ENCODE measurements around the gene ACTR1B. TPM values are rescaled to one million over a fixed set of nuclear protein-coding genes. Genes with fewer than 3 reads are reported as not detected.

Gene ACTR1B
- total and polyA plus RNA-seq, 2 donors (not counting 3 experiments of a cell fraction or from before 2014, with no cell fraction given), result 49.8 to 60.9 TPM

GRCh38 chr2:97675430-97676113 is 11.7 kb upstream of the ACTR1B start:
- Histone ChIP-seq H2AFZ (ENCODE audit: low read depth, low read length) (no peak overlapping the region), H3K9me3 (replicated peaks; ENCODE audit: control insufficient read depth, insufficient read depth, low read length) (no peaks in the 10 kb centered on the region), H3K27ac (ENCODE audit: insufficient read depth, low read depth, low read length) (no peak overlapping the region), H4K20me1 (replicated peaks; ENCODE audit: control insufficient read depth, extremely low read depth, insufficient read depth, low read length) (no peaks in the 10 kb centered on the region), H3K9ac (replicated peaks; ENCODE audit: extremely low read depth, insufficient read depth, low read length) (no peak overlapping the region), H3K4me2 (ENCODE audit: insufficient read depth, low read length) (no peak overlapping the region), H3K27me3 (ENCODE audit: control insufficient read depth in 2 of 2, insufficient read depth in 2 of 2, low read length in 2 of 2) (no peaks in the 10 kb centered on the region), H3K79me2 (ENCODE audit: control insufficient read depth, insufficient read depth, low read length) (no peaks in the 10 kb centered on the region), H3K36me3 (ENCODE audit: control insufficient read depth in 2 of 2, extremely low read depth in 1 of 2, insufficient read depth in 2 of 2, low read length in 2 of 2) (no peaks in the 10 kb centered on the region), H3K4me3 (replicated peaks in 1 of 3; ENCODE audit: insufficient read depth in 1 of 3, low read depth in 1 of 3, low read length in 3 of 3) (no peak overlapping the region), H3K4me1 (ENCODE audit: control insufficient read depth, extremely low read depth, insufficient read depth, low read length) (peaks cover 17% of the 10 kb centered on the region), H3K9me1 (replicated peaks; ENCODE audit: control insufficient read depth, extremely low read depth, insufficient read depth, low read length) (no peaks in the 10 kb centered on the region)
- CTCF ChIA-PET, result interaction anchor here (1.1 to 3.6 kb wide), 3 partner anchors 9 to 85 kb away, joined by 3 to 17 read pairs (median 10); partner anchors contain the start of gene ACTR1B
- intact Hi-C loops (cut with micrococcal nuclease) (no loop called here), dilution Hi-C loops (cut with MboI; ENCODE audit: extremely low pct_ligation_motif_present, low sequenced_read_pairs) (no loop called here)
- FAIRE-seq, result peak; percentile 21
- no peak for DNase-seq (ENCODE audit: low read depth, low spot score)
- no peak for TF ChIP-seq POLR2AphosphoS5 (IDR thresholded peaks at IDR 0.05; ENCODE audit: insufficient read depth, low read depth, low read length)
- no peak for TF ChIP-seq POLR2A (IDR thresholded peaks at IDR 0.05; ENCODE audit: low read depth, low read length)
- TF ChIP-seq MAX (IDR thresholded peaks at IDR 0.05; ENCODE audit: insufficient read depth, insufficient read length), result no peak
- POLR2A ChIA-PET, result no interaction called here
- BruUV-seq (replicated peaks), result no TSS peak

GRCh38 chr2:97673915-97674283 is 10.1 kb upstream of the ACTR1B start:
- POLR2A ChIA-PET, result no interaction called here
- no peaks in the 10 kb centered on the region for H3K9me1 ChIP-seq (replicated peaks; ENCODE audit: control insufficient read depth, extremely low read depth, insufficient read depth, low read length)
- CTCF ChIA-PET, result interaction anchor here (1.5 kb wide), 1 partner anchor 10 kb away, joined by 8 read pairs; the partner anchor contains the start of gene ACTR1B
- H3K4me1 ChIP-seq (ENCODE audit: control insufficient read depth, extremely low read depth, insufficient read depth, low read length), result peaks cover 17% of the 10 kb centered on the region
- no TSS peak for BruUV-seq (replicated peaks)
- FAIRE-seq (no peak), DNase-seq (ENCODE audit: low read depth, low spot score) (no peak)
- no peaks in the 10 kb centered on the region for H3K27me3 ChIP-seq (ENCODE audit: control insufficient read depth in 2 of 2, insufficient read depth in 2 of 2, low read length in 2 of 2)
- no peaks in the 10 kb centered on the region for H3K9me3 ChIP-seq (replicated peaks; ENCODE audit: control insufficient read depth, insufficient read depth, low read length)
- no peaks in the 10 kb centered on the region for H4K20me1 ChIP-seq (replicated peaks; ENCODE audit: control insufficient read depth, extremely low read depth, insufficient read depth, low read length)
- intact Hi-C loops (cut with micrococcal nuclease) (no loop called here), dilution Hi-C loops (cut with MboI; ENCODE audit: extremely low pct_ligation_motif_present, low sequenced_read_pairs) (no loop called here)
- no peak overlapping the region for H3K4me2 ChIP-seq (ENCODE audit: insufficient read depth, low read length)
- H3K79me2 ChIP-seq (ENCODE audit: control insufficient read depth, insufficient read depth, low read length), result no peaks in the 10 kb centered on the region
- H2AFZ ChIP-seq (ENCODE audit: low read depth, low read length), result no peak overlapping the region
- no peak overlapping the region for H3K9ac ChIP-seq (replicated peaks; ENCODE audit: extremely low read depth, insufficient read depth, low read length)
- H3K27ac ChIP-seq (ENCODE audit: insufficient read depth, low read depth, low read length), result no peak overlapping the region
- TF ChIP-seq EZH2 (IDR thresholded peaks at IDR 0.05; ENCODE audit: borderline replicate concordance, low read depth, low read length, severe bottlenecking) (no peak), JUN (IDR thresholded peaks at IDR 0.05; ENCODE audit: borderline replicate concordance, insufficient read depth, insufficient read length, low read depth) (no peak), CTCF (IDR thresholded peaks at IDR 0.05; ENCODE audit: extremely low read depth in 1 of 2, insufficient read depth in 1 of 2, low read depth in 1 of 2, low read length in 2 of 2) (no peak), MAX (IDR thresholded peaks at IDR 0.05; ENCODE audit: insufficient read depth, insufficient read length) (no peak), POLR2AphosphoS5 (IDR thresholded peaks at IDR 0.05; ENCODE audit: insufficient read depth, low read depth, low read length) (no peak), GATA2 (IDR thresholded peaks at IDR 0.05; ENCODE audit: insufficient read depth, insufficient read length, low read depth, low read length) (no peak), POLR2A (IDR thresholded peaks at IDR 0.05; ENCODE audit: low read depth, low read length) (no peak), MYC (IDR thresholded peaks at IDR 0.05; ENCODE audit: low read depth, low read length) (no peak), FOS (IDR thresholded peaks at IDR 0.05; ENCODE audit: borderline replicate concordance, insufficient read depth, low read length) (no peak)
- H3K4me3 ChIP-seq (replicated peaks in 1 of 3; ENCODE audit: insufficient read depth in 1 of 3, low read depth in 1 of 3, low read length in 3 of 3), result no peak overlapping the region
- no peaks in the 10 kb centered on the region for H3K36me3 ChIP-seq (ENCODE audit: control insufficient read depth in 2 of 2, extremely low read depth in 1 of 2, insufficient read depth in 2 of 2, low read length in 2 of 2)
